HCT116 (cell line): Measurements from ENCODE around the gene KYAT1.

Experiments
- EZH2 ChIP-seq: fragments of 200-600 bp; sonication (generic); IDR thresholded peaks from 2 replicates; pipeline ENCODE4 v1.6.1; 2017; ENCODE audit warnings: antibody characterized with exemption, mixed run types
- POLR2A ChIP-seq: IDR thresholded peaks from 2 replicates; pipeline ENCODE4 v1.7.0; 2011; ENCODE audit warnings: borderline replicate concordance; ENCODE audit not compliant: insufficient read depth, insufficient read length; ENCODE audit errors: extremely low read depth
- TF ChIP-seq, protein P1 (sequence below), 3 experiments: fragments of 200-600 bp in 1 of 3; sonication (generic) in 1 of 3; IDR thresholded peaks in 2 of 3; conservative IDR thresholded peaks in 1 of 3; 2 replicates each; pipeline ENCODE4 v1.5.1; 2012 to 2017; ENCODE audit warnings: low read depth in 2 of 3, low read length in 2 of 3, antibody characterized with exemption in 1 of 3, borderline replicate concordance in 1 of 3, control low read depth in 1 of 3, mild to moderate bottlenecking in 1 of 3, mixed read lengths in 1 of 3, mixed run types in 1 of 3, moderate library complexity in 1 of 3; ENCODE audit not compliant: insufficient read depth in 1 of 3

DNA sequence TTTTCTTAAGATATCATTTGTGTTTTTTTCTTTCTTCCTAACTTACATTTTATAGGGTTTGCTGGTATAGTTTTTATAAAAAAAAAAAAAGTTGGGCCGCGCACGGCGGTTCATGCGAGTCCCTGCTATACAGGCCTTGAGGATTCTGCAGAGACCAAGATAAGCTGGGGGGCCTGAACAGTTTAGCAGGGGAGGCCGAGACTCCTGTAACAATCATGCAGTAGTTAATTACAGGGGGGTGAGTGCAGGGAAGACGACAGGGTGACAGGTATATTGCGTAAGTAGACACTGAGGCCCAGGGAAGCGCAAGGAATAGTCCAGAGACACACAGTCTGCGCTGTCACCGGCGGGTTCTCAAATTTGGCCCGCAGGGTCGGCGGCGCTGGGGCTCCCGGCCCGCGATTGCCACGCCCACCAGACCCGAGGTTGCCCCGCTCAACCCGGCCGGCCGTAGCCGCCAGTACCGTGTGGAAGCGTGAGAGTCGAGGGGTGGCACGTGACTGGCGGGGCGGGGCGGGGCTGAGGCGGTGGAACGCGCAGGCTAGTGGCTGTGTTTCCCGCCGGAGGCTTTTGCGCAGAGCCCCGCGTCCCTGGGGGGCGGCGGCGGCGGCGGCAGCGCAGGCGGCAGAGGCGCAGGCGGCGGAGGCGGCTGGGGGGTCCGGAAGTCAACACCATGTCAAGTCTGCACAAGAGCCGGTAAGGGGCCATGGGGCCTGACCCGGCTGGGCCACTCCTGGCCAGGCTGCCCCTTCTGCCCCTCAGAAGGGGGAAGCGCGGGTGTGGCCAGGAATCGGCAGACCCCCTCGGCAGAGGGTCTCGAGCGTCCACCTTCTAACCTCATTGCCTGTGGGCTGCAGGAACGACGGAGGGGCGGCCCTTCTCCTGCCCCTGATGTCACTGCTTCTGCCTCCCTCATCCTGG, 94.8 kb downstream of the KYAT1 start, which contains the start of gene TBC1D13:
- TF ChIP-seq EZH2 (no peak), POLR2A (no peak)
- TF ChIP-seq, protein P1, sequence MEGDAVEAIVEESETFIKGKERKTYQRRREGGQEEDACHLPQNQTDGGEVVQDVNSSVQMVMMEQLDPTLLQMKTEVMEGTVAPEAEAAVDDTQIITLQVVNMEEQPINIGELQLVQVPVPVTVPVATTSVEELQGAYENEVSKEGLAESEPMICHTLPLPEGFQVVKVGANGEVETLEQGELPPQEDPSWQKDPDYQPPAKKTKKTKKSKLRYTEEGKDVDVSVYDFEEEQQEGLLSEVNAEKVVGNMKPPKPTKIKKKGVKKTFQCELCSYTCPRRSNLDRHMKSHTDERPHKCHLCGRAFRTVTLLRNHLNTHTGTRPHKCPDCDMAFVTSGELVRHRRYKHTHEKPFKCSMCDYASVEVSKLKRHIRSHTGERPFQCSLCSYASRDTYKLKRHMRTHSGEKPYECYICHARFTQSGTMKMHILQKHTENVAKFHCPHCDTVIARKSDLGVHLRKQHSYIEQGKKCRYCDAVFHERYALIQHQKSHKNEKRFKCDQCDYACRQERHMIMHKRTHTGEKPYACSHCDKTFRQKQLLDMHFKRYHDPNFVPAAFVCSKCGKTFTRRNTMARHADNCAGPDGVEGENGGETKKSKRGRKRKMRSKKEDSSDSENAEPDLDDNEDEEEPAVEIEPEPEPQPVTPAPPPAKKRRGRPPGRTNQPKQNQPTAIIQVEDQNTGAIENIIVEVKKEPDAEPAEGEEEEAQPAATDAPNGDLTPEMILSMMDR (IDR thresholded peaks at IDR 0.05 in 2 of 3, conservative IDR thresholded peaks at IDR 0.05 in 1 of 3; ENCODE audit: borderline replicate concordance in 1 of 3, insufficient read depth in 1 of 3, low read depth in 2 of 3, low read length in 2 of 3) = no peak
